Neural cell (in vitro differentiated cells): ENCODE data around the gene KANK4. TPM values are rescaled to one million over a fixed set of nuclear protein-coding genes. Genes with fewer than 3 reads are reported as not detected.

Experiments used
- H2AFZ ChIP-seq: fragments of 200-600, 300-800 bp; sonication (generic), shearing (Covaris generic); 2 replicates; pipeline ENCODE4 v1.6.0; 2014; ENCODE audit warnings: low read depth, mild to moderate bottlenecking, antibody characterized with exemption, low read length, moderate library complexity
- H3F3A ChIP-seq: fragments of 200-600 bp; shearing (Covaris generic); 2 replicates; pipeline ENCODE4 v1.6.1; 2016; ENCODE audit warnings: mild to moderate bottlenecking, moderate library complexity, mixed read lengths, antibody characterized with exemption, low read length; ENCODE audit not compliant: insufficient read depth, poor library complexity, severe bottlenecking
- H3K27ac ChIP-seq: fragments of 200-600, 300-800 bp; sonication (generic), shearing (Covaris generic); 2 replicates; pipeline ENCODE4 v1.5.1; 2014; ENCODE audit warnings: mild to moderate bottlenecking, low read length, moderate library complexity
- H3K27me3 ChIP-seq: fragments of 300-800, 200-600 bp; sonication (generic), shearing (Covaris generic); 2 replicates; pipeline ENCODE4 v1.6.0; 2014; ENCODE audit warnings: mild to moderate bottlenecking, low read depth, low read length, moderate library complexity; ENCODE audit not compliant: insufficient read depth
- H3K36me3 ChIP-seq: fragments of 300-800, 200-600 bp; sonication (generic), shearing (Covaris generic); 2 replicates; pipeline ENCODE4 v1.5.1; 2014; ENCODE audit warnings: mild to moderate bottlenecking, antibody characterized with exemption, low read length, moderate library complexity; ENCODE audit not compliant: insufficient read depth
- H3K4me2 ChIP-seq: fragments of 300-800, 200-600 bp; sonication (generic), shearing (Covaris generic); 2 replicates; pipeline ENCODE4 v1.6.0; 2014; ENCODE audit warnings: mild to moderate bottlenecking, low read length
- H3K4me3 ChIP-seq: fragments of 300-800, 200-600 bp; sonication (generic), shearing (Covaris generic); 2 replicates; pipeline ENCODE4 v1.5.1; 2014; ENCODE audit warnings: mild to moderate bottlenecking, low read length, moderate library complexity
- H3K79me2 ChIP-seq: fragments of 200-600 bp; shearing (Covaris generic); replicated peaks from 2 replicates; pipeline ENCODE4 v1.6.0; 2014; ENCODE audit warnings: mild to moderate bottlenecking, low read length, moderate library complexity; ENCODE audit not compliant: insufficient read depth
- H3K9ac ChIP-seq: fragments of 300-800, 200-600 bp; sonication (generic), shearing (Covaris generic); 2 replicates; pipeline ENCODE4 v1.6.1; 2016; ENCODE audit warnings: mild to moderate bottlenecking, low read length, mixed read lengths
- H3K9me2 ChIP-seq: fragments of 200-600 bp; shearing (Covaris generic); 2 replicates; pipeline ENCODE4 v1.6.1; 2016; ENCODE audit warnings: mild to moderate bottlenecking, low read length, mixed read lengths; ENCODE audit not compliant: insufficient read depth
- H3K9me3 ChIP-seq: fragments of 200-600, 300-800 bp; sonication (generic), shearing (Covaris generic); 2 replicates; pipeline ENCODE4 v1.6.1; 2016; ENCODE audit warnings: mild to moderate bottlenecking, mixed run types, low read length, moderate library complexity, mixed read lengths
- H4K20me1 ChIP-seq: fragments of 200-600 bp; shearing (Covaris generic); 2 replicates; pipeline ENCODE4 v1.6.1; 2016; ENCODE audit warnings: mild to moderate bottlenecking, mixed run types; ENCODE audit not compliant: insufficient read depth
- CTCF ChIP-seq: fragments of 450-650 bp; IDR thresholded peaks from 2 replicates; pipeline ENCODE4 v1.5.1; 2014; ENCODE audit warnings: antibody characterized with exemption, mild to moderate bottlenecking, moderate library complexity; ENCODE audit not compliant: poor library complexity, severe bottlenecking
- EP300 ChIP-seq: fragments of 450-650 bp; conservative IDR thresholded peaks from 2 replicates; pipeline ENCODE4 v1.6.1; 2014; ENCODE audit warnings: antibody characterized with exemption, mild to moderate bottlenecking, moderate library complexity; ENCODE audit not compliant: poor library complexity, severe bottlenecking
- EZH2 ChIP-seq: fragments of 200-600, 300-800 bp; shearing (Covaris generic), sonication (generic); IDR thresholded peaks from 2 replicates; pipeline ENCODE4 v1.6.1; 2014; ENCODE audit warnings: antibody characterized with exemption, low read length, borderline replicate concordance, mild to moderate bottlenecking; ENCODE audit not compliant: insufficient read depth, poor library complexity, severe bottlenecking
- MXI1 ChIP-seq: fragments of 450-650 bp; conservative IDR thresholded peaks from 2 replicates; pipeline ENCODE4 v1.6.1; 2014; ENCODE audit warnings: antibody characterized with exemption, mild to moderate bottlenecking; ENCODE audit not compliant: poor library complexity, severe bottlenecking
- POLR2AphosphoS5 ChIP-seq: IDR thresholded peaks from 2 replicates; pipeline ENCODE4 v1.6.1; 2012
- RAD21 ChIP-seq: fragments of 450-650 bp; conservative IDR thresholded peaks from 2 replicates; pipeline ENCODE4 v1.6.1; 2014; ENCODE audit warnings: antibody characterized with exemption, mild to moderate bottlenecking, moderate library complexity
- SMC3 ChIP-seq: fragments of 450-650 bp; conservative IDR thresholded peaks from 2 replicates; pipeline ENCODE4 v1.6.1; 2014; ENCODE audit warnings: antibody characterized with exemption, mild to moderate bottlenecking, moderate library complexity; ENCODE audit not compliant: poor library complexity
- TAF1 ChIP-seq: IDR thresholded peaks from 2 replicates; pipeline ENCODE4 v1.6.1; 2012; ENCODE audit warnings: low read depth
- polyA plus RNA-seq: library from polyadenylated mRNA; depleted of rRNA; stranded (reverse); fragments of >200 nt; gene quantifications from 2 replicates; pipeline ENCODE4 v1.2.3, GENCODE V29; 2014
- TF ChIP-seq, protein P1 (sequence below): IDR thresholded peaks from 2 replicates; pipeline ENCODE4 v1.6.1; 2012; ENCODE audit warnings: borderline replicate concordance

Gene KANK4
- polyA plus RNA-seq, 1 donor from 2014 or later, result 0.25 TPM

GRCh38 chr1:62274496-62275485 lies 44.4 kb downstream of the KANK4 start:
- no peak overlapping the region for H3K4me2 ChIP-seq
- no peak overlapping the region for H3K27ac ChIP-seq
- no peak overlapping the region for H3K4me3 ChIP-seq
- no peaks in the 10 kb centered on the region for H3K36me3 ChIP-seq
- no peaks in the 10 kb centered on the region for H3K79me2 ChIP-seq
- TF ChIP-seq, protein P1, sequence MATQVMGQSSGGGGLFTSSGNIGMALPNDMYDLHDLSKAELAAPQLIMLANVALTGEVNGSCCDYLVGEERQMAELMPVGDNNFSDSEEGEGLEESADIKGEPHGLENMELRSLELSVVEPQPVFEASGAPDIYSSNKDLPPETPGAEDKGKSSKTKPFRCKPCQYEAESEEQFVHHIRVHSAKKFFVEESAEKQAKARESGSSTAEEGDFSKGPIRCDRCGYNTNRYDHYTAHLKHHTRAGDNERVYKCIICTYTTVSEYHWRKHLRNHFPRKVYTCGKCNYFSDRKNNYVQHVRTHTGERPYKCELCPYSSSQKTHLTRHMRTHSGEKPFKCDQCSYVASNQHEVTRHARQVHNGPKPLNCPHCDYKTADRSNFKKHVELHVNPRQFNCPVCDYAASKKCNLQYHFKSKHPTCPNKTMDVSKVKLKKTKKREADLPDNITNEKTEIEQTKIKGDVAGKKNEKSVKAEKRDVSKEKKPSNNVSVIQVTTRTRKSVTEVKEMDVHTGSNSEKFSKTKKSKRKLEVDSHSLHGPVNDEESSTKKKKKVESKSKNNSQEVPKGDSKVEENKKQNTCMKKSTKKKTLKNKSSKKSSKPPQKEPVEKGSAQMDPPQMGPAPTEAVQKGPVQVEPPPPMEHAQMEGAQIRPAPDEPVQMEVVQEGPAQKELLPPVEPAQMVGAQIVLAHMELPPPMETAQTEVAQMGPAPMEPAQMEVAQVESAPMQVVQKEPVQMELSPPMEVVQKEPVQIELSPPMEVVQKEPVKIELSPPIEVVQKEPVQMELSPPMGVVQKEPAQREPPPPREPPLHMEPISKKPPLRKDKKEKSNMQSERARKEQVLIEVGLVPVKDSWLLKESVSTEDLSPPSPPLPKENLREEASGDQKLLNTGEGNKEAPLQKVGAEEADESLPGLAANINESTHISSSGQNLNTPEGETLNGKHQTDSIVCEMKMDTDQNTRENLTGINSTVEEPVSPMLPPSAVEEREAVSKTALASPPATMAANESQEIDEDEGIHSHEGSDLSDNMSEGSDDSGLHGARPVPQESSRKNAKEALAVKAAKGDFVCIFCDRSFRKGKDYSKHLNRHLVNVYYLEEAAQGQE, result no peak
- no peak overlapping the region for H2AFZ ChIP-seq
- no peak overlapping the region for H3K9ac ChIP-seq
- H3K9me2 ChIP-seq, result no peaks in the 10 kb centered on the region
- no peaks in the 10 kb centered on the region for H3F3A ChIP-seq
- no peaks in the 10 kb centered on the region for H4K20me1 ChIP-seq
- no peaks in the 10 kb centered on the region for H3K9me3 ChIP-seq
- H3K27me3 ChIP-seq, result no peaks in the 10 kb centered on the region

- no peak overlapping the region for H2AFZ ChIP-seq
- TF ChIP-seq MXI1 (no peak), RAD21 (no peak), POLR2AphosphoS5 (no peak), CTCF (no peak), EZH2 (no peak), TAF1 (no peak), SMC3 (no peak), EP300 (no peak)
- TF ChIP-seq, protein P1, result no peak
- no peaks in the 10 kb centered on the region for H3K9me2 ChIP-seq
- H3K9ac ChIP-seq, result no peak overlapping the region
- H3K9me3 ChIP-seq, result no peaks in the 10 kb centered on the region
- no peak overlapping the region for H3K4me2 ChIP-seq
- H3K27me3 ChIP-seq, result no peaks in the 10 kb centered on the region
- no peaks in the 10 kb centered on the region for H4K20me1 ChIP-seq
- no peak overlapping the region for H3K4me3 ChIP-seq
- no peaks in the 10 kb centered on the region for H3F3A ChIP-seq
- no peak overlapping the region for H3K27ac ChIP-seq
- no peaks in the 10 kb centered on the region for H3K36me3 ChIP-seq
- no peaks in the 10 kb centered on the region for H3K79me2 ChIP-seq
Measured at GRCh38 chr1:62273953-62274352, 45.3 kb downstream of the KANK4 start.
